Left lung (tissue), 10 donors: Measurements from ENCODE around the gene SALL4. TPM values are rescaled to one million over a fixed set of nuclear protein-coding genes. Genes with fewer than 3 reads are reported as not detected.

Experiments used
- ATAC-seq: fragments of 200-7000 bp; cut with Tn5 transposase; one replicate; pipeline ENCODE4 v1.9.1; 2020; ENCODE audit warnings: moderate library complexity
- DNase-seq, 4 donors: peaks; one replicate each; pipeline ENCODE4 v3.0.0-alpha.2; 2013 to 2020
- H3K27ac ChIP-seq, 2 donors: fragments of 200-600 bp; sonication (generic) in 1 of 2; one replicate each; pipeline versions ENCODE4 v1.5.0 to v1.8.0; 2020 to 2021
- H3K27me3 ChIP-seq, 2 donors: fragments of 200-600 bp; sonication (generic) in 1 of 2; one replicate each; pipeline versions ENCODE4 v1.5.0 to v1.8.0; 2020 to 2021
- H3K36me3 ChIP-seq, 2 donors: fragments of 200-600 bp; sonication (generic) in 1 of 2; one replicate each; pipeline versions ENCODE4 v1.5.0 to v1.8.0; 2020 to 2021
- H3K4me1 ChIP-seq, 2 donors: fragments of 200-600 bp; one replicate each; pipeline ENCODE4 v1.8.0; 2021
- H3K4me3 ChIP-seq, 2 donors: fragments of 200-600 bp; sonication (generic) in 1 of 2; one replicate each; pipeline versions ENCODE4 v1.5.0 to v1.8.0; 2020 to 2021; ENCODE audit warnings: mild to moderate bottlenecking in 1 of 2
- H3K9me3 ChIP-seq, 2 donors: fragments of 200-600 bp; sonication (generic) in 1 of 2; one replicate each; pipeline versions ENCODE4 v1.5.0 to v1.8.0; 2020 to 2021
- CTCF ChIP-seq, 2 donors: fragments of 200-600 bp; sonication (generic) in 1 of 2; IDR thresholded peaks; one replicate each; pipeline versions ENCODE4 v1.5.0 to v1.8.0; 2021; ENCODE audit warnings: antibody characterized with exemption in 2 of 2
- intact Hi-C, 2 donors: fragments of 100-400 bp; cut with DNase I; formaldehyde crosslinking; loops; one replicate each; pipeline versions ENCODE4 v1.11.2 to v1.14.2; 2022
- polyA plus RNA-seq, 6 donors: library from polyadenylated mRNA; unstranded; fragments of 120-200 nt; gene quantifications; one replicate each; pipeline ENCODE4 v1.2.1, GENCODE V29; 2013; ENCODE audit not compliant: insufficient read length in 6 of 6
- total RNA-seq, 2 donors: library from RNA; stranded (reverse); fragmentation: NEBNext Ultra II Directional; extraction: Animal tissue kit (Norgen Biotek cat#: 25700); gene quantifications; one replicate each; pipeline ENCODE4 v1.2.1, GENCODE V29; 2021
- donor health status: DM: no; HTN: yes; CAD: no.
- donor health status: DM: no; HTN: no; CAD: no.

SALL4 gene
- total and polyA plus RNA-seq, 8 donors = 0.24 to 24.6 (median 20.0) TPM

GRCh38 chr20:51811514-51812128 is 9.3 kb upstream of the SALL4 start:
- Histone ChIP-seq H3K27ac (no peak overlapping the region), H3K9me3 (no peaks in the 10 kb centered on the region), H3K4me1 (no peaks in the 10 kb centered on the region), H3K4me3 (no peak overlapping the region), H3K36me3 (no peaks in the 10 kb centered on the region), H3K27me3 (no peaks in the 10 kb centered on the region)
- DNase-seq = no peak
- intact Hi-C loops = no loop called here
- no peak for TF ChIP-seq CTCF (IDR thresholded peaks at IDR 0.05)
- ATAC-seq = no peak

DNA sequence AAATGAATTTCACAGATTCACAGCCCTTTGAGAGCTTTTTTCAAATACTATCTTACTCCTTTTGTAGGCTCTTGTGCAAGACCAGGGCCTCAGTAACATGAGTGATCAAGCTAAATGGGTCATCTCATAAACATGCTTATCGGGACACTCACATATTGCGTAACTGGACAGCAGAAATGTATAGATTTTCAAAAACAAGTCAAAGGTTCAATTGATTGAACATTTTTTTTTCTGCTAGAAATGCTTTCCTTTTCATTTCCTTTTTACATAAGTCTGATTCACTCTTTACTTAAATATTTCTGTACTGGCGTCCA is 8.7 kb upstream of the SALL4 start:
- H3K4me1 ChIP-seq = no peaks in the 10 kb centered on the region
- H3K36me3 ChIP-seq = no peaks in the 10 kb centered on the region
- no peak for TF ChIP-seq CTCF (IDR thresholded peaks at IDR 0.05)
- intact Hi-C loops = no loop called here
- no peaks in the 10 kb centered on the region for H3K27me3 ChIP-seq
- DNase-seq (peak in 1 of 4 donors; percentile 66), ATAC-seq (no peak)
- no peak overlapping the region for H3K27ac ChIP-seq
- H3K4me3 ChIP-seq = no peak overlapping the region
- H3K9me3 ChIP-seq = no peaks in the 10 kb centered on the region

- intact Hi-C loops = no loop called here
- H3K27ac ChIP-seq = no peak overlapping the region
- TF ChIP-seq CTCF (IDR thresholded peaks at IDR 0.05) = no peak
Observed at GRCh38 chr20:51810155-51811041, 8.1 kb upstream of the SALL4 start.

DNA sequence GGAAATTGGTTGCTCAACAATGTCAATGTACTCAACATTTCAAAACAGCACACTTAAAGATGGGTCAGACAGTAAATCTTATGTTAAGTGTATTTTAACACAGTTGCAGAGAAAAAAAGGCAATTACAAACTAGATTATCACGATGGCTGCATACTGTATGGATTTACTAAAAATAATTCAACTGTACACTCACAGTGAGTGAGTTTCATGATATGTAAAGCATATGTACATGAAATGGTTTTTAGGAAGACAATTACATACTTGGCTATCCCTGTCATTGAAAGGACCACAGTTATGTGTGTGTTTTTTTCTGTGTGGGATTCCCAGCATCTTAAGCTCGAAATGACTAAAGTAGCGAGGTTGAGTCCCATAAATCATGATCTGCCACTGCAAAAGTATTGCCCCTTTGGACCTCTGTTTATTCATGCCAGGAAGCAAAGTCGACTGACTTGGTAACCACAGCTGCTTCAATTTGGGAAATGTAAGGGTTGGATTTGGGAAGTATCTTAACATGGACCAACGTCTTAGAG is 5.5 kb upstream of the SALL4 start:
- Histone ChIP-seq H3K27me3 (peaks cover 4 to 22% of the 10 kb centered on the region in 2 donors), H3K36me3 (no peaks in the 10 kb centered on the region), H3K9me3 (no peaks in the 10 kb centered on the region), H3K4me1 (no peaks in the 10 kb centered on the region), H3K27ac (no peak overlapping the region), H3K4me3 (no peak overlapping the region)
- no peak for ATAC-seq
- DNase-seq = no peak
- intact Hi-C loops = no loop called here
- TF ChIP-seq CTCF (IDR thresholded peaks at IDR 0.05) = no peak

More at GRCh38 chr20:51810155-51811041, 8.1 kb upstream of the SALL4 start:
- H3K4me3 ChIP-seq = no peak overlapping the region
- H3K27me3 ChIP-seq = no peaks in the 10 kb centered on the region
- no peaks in the 10 kb centered on the region for H3K9me3 ChIP-seq
- H3K4me1 ChIP-seq = no peaks in the 10 kb centered on the region
- ATAC-seq (no peak), DNase-seq (no peak)
- no peaks in the 10 kb centered on the region for H3K36me3 ChIP-seq

DNA sequence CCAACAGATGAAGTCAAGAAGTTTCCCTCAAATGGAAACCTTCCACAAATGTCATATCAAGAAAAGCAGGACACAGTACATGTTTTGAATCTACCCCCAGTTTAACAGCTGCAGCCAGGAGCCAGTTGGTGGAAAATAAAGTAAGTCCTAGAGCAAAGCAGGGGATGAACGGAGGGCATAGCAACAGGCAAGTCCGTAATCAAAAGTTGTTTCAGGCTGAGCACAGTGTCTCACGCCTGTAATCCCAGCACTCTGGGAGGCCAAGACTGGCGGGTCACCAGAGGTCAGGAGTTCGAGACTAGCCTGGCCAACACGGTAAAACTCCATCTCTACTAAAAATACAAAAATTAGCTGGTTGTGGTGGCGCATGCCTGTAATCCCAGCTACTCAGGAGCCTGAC is 2.4 kb upstream of the SALL4 start:
- intact Hi-C loops = no loop called here
- no peak for ATAC-seq
- no peaks in the 10 kb centered on the region for H3K9me3 ChIP-seq

More for the DNA sequence above, 2.4 kb upstream of the SALL4 start:
- no peaks in the 10 kb centered on the region for H3K36me3 ChIP-seq
- no peak for TF ChIP-seq CTCF (IDR thresholded peaks at IDR 0.05)
- H3K27me3 ChIP-seq = peaks cover 31 to 53% of the 10 kb centered on the region in 2 donors
- no peak for DNase-seq
- no peak overlapping the region for H3K4me3 ChIP-seq
- H3K4me1 ChIP-seq = peaks cover 13 to 24% of the 10 kb centered on the region in 2 donors
- no peak overlapping the region for H3K27ac ChIP-seq
